Epithelial cell of esophagus (primary cell): ENCODE results near the gene TMPRSS15.
A peak's percentile ranks its signal among the peaks of the same experiment; 100 is the strongest.
"Not testable (repeated sequence)": the region's sequence is repeated elsewhere in the genome, so short reads cannot be mapped to it uniquely, and the experiment has no call there.

Experiments
- DNase-seq: peaks from one replicate; pipeline ENCODE4 v3.0.0; 2010; ENCODE audit warnings: low read depth
- H3K4me3 ChIP-seq: 2 replicates; pipeline ENCODE4 v1.5.1; 2011; ENCODE audit warnings: mild to moderate bottlenecking, low read length, control low read depth
- CTCF ChIP-seq: IDR thresholded peaks from 2 replicates; pipeline ENCODE4 v1.5.1; 2011; ENCODE audit warnings: low read depth, mild to moderate bottlenecking, low read length, control low read depth, inconsistent platforms; ENCODE audit not compliant: insufficient read depth; ENCODE audit errors: missing control alignments

Gene TMPRSS15

GRCh38 chr21:18424276-18424675, 20.7 kb upstream of the TMPRSS15 start:
- no peak overlapping the region for H3K4me3 ChIP-seq
- DNase-seq: no peak
- no peak for TF ChIP-seq CTCF

DNA sequence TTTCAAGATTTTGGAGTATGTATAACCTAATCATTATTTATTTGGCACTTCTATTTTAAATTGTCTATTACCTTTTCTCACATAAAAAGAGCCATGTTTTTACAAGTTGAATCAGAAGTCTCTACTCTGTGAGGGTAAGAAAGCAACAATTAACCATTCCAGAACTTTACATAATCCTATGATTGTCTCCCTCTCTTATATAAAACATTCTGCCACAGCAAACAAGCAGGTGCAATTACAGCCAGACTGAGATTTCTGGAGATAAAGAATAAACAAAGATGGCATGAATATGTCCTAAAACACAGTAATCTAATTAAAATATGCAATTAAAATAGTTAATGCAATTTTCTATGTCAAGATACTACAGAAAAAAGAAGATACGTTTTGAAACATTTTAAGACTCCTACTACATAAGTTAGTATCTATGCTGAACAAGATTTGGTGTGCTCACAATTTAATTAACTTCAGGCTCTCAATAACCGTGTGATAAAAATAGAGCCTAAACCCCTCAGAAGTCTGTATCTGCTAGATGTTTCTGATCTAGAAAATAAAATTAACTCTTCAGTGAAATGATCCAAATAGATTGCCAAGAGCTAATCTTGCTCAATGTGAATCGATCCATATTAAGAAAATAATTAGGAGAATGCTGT, 13.7 kb upstream of the TMPRSS15 start:
- H3K4me3 ChIP-seq: no peak overlapping the region
- TF ChIP-seq CTCF: no peak
- no peak for DNase-seq

DNA sequence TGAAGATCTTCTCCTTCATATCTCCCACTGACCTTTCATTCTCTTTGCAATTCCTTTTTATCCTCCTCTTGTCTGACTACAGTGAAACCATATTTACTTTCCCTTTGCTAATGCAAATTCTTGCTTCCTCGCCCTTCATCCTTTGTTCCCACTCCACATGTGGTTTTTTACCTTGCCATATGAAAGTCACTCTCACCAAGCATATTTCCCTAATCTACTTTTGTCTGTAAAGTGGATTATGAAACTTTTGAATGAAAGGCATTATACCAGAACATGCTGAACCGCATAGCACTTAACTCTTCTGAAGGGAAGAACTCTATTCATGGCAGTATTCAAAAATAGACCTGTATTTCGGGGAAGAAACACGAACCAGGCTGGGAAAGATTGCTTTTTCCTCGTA, 8.0 kb upstream of the TMPRSS15 start:
- no peak for TF ChIP-seq CTCF
- H3K4me3 ChIP-seq: no peak overlapping the region
- DNase-seq: no peak

DNA sequence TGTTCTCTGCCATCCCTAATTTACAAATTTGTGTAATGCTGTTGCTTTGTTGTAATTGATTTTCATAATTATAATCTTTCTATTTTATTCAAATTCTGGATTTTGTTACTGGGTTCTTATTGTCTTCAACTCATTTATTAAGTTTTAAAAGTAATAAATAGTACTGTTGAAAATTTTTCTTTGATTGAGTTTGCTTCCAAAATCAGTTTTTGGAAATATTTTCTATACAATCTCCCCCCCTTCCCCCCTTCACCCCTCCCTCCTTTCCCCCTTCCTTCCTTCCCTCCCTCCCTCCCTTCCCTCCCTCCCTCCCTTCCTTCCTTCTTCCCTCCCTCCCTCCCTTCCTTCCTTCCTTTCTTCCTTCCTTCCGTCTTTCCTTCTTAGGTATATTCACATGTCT, 6.0 kb upstream of the TMPRSS15 start:
- no peak overlapping the region for H3K4me3 ChIP-seq
- no peak for DNase-seq
- TF ChIP-seq CTCF: no peak

DNA sequence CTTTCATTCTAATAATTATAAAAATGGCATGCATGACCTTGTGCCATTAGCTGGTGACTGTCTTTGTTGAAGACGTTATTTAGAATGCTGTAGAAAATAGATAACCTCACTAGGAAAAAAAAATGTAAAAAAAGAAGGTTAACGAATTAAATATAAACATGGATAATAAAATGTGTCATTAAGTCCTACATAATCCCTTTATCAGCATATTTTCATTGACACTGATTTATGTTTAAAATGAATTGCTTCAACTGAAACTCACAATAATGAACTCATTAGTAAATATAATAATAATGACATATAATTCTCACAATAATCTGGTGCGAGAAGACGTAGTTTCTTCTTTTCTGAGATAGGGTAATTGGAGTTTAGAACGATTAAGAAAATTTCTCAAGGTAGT, 4.7 kb downstream of the TMPRSS15 start:
- TF ChIP-seq CTCF: no peak
- no peak overlapping the region for H3K4me3 ChIP-seq
- no peak for DNase-seq

- DNase-seq: no peak
- H3K4me3 ChIP-seq: no peak overlapping the region
- no peak for TF ChIP-seq CTCF
Observed at GRCh38 chr21:18387994-18388393, 15.6 kb downstream of the TMPRSS15 start.

DNA sequence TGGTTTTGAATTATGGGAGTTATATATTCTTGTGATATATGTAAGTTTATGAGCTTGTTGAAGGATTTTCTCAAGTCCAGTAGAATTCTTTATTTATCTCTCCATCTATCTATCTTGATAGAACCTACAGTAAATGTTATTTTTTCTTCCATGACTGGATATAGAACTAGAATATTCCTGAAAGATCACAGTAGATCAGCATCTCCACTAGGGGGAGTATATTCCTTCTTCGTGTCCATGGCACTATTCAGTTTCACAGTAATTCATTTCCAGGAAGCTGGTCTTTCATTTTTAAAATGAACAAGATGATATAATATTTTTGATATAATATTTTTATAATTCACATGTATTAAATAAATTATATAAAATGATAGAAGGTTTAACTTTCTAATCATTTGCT, 18.8 kb downstream of the TMPRSS15 start:
- DNase-seq: peak; percentile 6

DNA sequence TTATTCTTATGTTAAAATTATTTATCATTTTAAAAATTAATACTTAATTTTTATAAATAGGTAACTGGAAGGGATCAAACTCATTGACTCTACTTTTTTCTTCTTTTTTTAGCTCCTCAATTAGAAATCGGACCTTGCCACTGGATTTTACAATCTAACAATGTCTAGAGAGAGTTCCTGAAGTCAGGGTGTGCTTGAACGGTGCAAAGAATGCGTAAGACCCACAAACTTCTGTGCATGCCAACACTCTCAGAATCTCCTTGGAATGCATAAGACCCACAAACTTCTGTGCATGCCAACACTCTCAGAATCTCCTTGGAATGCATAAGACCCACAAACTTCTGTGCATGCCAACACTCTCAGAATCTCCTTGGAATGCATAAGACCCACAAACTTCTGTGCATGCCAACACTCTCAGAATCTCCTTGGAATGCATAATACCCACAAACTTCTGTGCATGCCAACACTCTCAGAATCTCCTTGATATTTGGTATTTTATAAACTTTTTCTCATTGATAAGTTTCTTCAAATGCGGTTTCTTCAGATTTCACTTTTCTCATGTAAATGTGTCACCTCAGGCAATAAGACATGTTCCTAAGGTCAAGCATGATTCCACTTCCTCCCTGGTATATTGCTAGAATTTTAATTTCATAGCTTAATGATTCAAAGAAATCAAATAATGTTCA, 20.5 kb downstream of the TMPRSS15 start:
- not testable (repeated sequence) for H3K4me3 ChIP-seq, DNase-seq

More for the DNA sequence above, 18.8 kb downstream of the TMPRSS15 start:
- no peak overlapping the region for H3K4me3 ChIP-seq
- TF ChIP-seq CTCF: peak; percentile 17
